Measurements from ENCODE around the gene TMEM266.

Gene TMEM266

GRCh38 chr15:76197703-76198455, 138.1 kb downstream of the TMEM266 start:
- H3K36me3 ChIP-seq (replicated peaks; ENCODE audit: insufficient read depth, low read length): no peaks in the 10 kb centered on the region
- TF ChIP-seq, protein P1, sequence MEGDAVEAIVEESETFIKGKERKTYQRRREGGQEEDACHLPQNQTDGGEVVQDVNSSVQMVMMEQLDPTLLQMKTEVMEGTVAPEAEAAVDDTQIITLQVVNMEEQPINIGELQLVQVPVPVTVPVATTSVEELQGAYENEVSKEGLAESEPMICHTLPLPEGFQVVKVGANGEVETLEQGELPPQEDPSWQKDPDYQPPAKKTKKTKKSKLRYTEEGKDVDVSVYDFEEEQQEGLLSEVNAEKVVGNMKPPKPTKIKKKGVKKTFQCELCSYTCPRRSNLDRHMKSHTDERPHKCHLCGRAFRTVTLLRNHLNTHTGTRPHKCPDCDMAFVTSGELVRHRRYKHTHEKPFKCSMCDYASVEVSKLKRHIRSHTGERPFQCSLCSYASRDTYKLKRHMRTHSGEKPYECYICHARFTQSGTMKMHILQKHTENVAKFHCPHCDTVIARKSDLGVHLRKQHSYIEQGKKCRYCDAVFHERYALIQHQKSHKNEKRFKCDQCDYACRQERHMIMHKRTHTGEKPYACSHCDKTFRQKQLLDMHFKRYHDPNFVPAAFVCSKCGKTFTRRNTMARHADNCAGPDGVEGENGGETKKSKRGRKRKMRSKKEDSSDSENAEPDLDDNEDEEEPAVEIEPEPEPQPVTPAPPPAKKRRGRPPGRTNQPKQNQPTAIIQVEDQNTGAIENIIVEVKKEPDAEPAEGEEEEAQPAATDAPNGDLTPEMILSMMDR (IDR thresholded peaks at IDR 0.05; ENCODE audit: low read length): no peak
- no peak for TF ChIP-seq EZH2 (optimal IDR thresholded peaks at IDR 0.05; ENCODE audit: low read depth, low read length)
- TF ChIP-seq EZH2phosphoT487 (IDR thresholded peaks at IDR 0.05; ENCODE audit: low read length): no peak
- DNase-seq: no peak
- H3K9me3 ChIP-seq (replicated peaks; ENCODE audit: insufficient read depth, low read length): no peaks in the 10 kb centered on the region
- H3K4me2 ChIP-seq (ENCODE audit: low read depth, low read length): no peak overlapping the region
- H3K27ac ChIP-seq (ENCODE audit: low read length): no peak overlapping the region
- no peaks in the 10 kb centered on the region for H3K27me3 ChIP-seq (replicated peaks; ENCODE audit: insufficient read depth, low read length)
- no peak overlapping the region for H3K4me3 ChIP-seq (ENCODE audit: low read length)
- no peaks in the 10 kb centered on the region for H3K79me2 ChIP-seq (ENCODE audit: low read length)
- no peaks in the 10 kb centered on the region for H4K20me1 ChIP-seq (ENCODE audit: insufficient read depth, low read length)
- H3K9ac ChIP-seq (ENCODE audit: low read length): no peak overlapping the region
- H2AFZ ChIP-seq (ENCODE audit: low read length): no peak overlapping the region
- no peaks in the 10 kb centered on the region for H3K4me1 ChIP-seq (ENCODE audit: low read length)
- H3F3A ChIP-seq (ENCODE audit: insufficient read depth, low read length): no peaks in the 10 kb centered on the region
- H3K9me2 ChIP-seq (replicated peaks; ENCODE audit: insufficient read depth, low read length): no peaks in the 10 kb centered on the region

- Histone ChIP-seq H3K27ac (ENCODE audit: low read length) (no peak overlapping the region), H3K4me2 (ENCODE audit: low read depth, low read length) (no peak overlapping the region), H3K4me1 (ENCODE audit: low read length) (no peaks in the 10 kb centered on the region)
Measured at GRCh38 chr15:76198456-76199105, 138.8 kb downstream of the TMEM266 start.

GRCh38 chr15:76199106-76200082, 139.6 kb downstream of the TMEM266 start:
- Histone ChIP-seq H3K4me2 (ENCODE audit: low read depth, low read length) (no peak overlapping the region), H3K4me3 (ENCODE audit: low read length) (no peak overlapping the region), H3K9me2 (replicated peaks; ENCODE audit: insufficient read depth, low read length) (no peaks in the 10 kb centered on the region), H3K36me3 (replicated peaks; ENCODE audit: insufficient read depth, low read length) (no peaks in the 10 kb centered on the region), H3K9me3 (replicated peaks; ENCODE audit: insufficient read depth, low read length) (no peaks in the 10 kb centered on the region), H3K4me1 (ENCODE audit: low read length) (no peaks in the 10 kb centered on the region), H3K79me2 (ENCODE audit: low read length) (no peaks in the 10 kb centered on the region), H3K27me3 (replicated peaks; ENCODE audit: insufficient read depth, low read length) (no peaks in the 10 kb centered on the region), H2AFZ (ENCODE audit: low read length) (no peak overlapping the region), H3K27ac (ENCODE audit: low read length) (no peak overlapping the region), H3F3A (ENCODE audit: insufficient read depth, low read length) (no peaks in the 10 kb centered on the region), H4K20me1 (ENCODE audit: insufficient read depth, low read length) (no peaks in the 10 kb centered on the region), H3K9ac (ENCODE audit: low read length) (no peak overlapping the region)
- no peak for DNase-seq
- TF ChIP-seq, protein P1 (IDR thresholded peaks at IDR 0.05; ENCODE audit: low read length): no peak
- TF ChIP-seq EZH2phosphoT487 (IDR thresholded peaks at IDR 0.05; ENCODE audit: low read length): no peak
- TF ChIP-seq EZH2 (optimal IDR thresholded peaks at IDR 0.05; ENCODE audit: low read depth, low read length): no peak

More at GRCh38 chr15:76198456-76199105, 138.8 kb downstream of the TMEM266 start:
- no peak overlapping the region for H3K9ac ChIP-seq (ENCODE audit: low read length)
- H2AFZ ChIP-seq (ENCODE audit: low read length): no peak overlapping the region
- no peaks in the 10 kb centered on the region for H3K9me3 ChIP-seq (replicated peaks; ENCODE audit: insufficient read depth, low read length)
- no peaks in the 10 kb centered on the region for H3K79me2 ChIP-seq (ENCODE audit: low read length)
- TF ChIP-seq, protein P1 (IDR thresholded peaks at IDR 0.05; ENCODE audit: low read length): no peak
- TF ChIP-seq EZH2 (optimal IDR thresholded peaks at IDR 0.05; ENCODE audit: low read depth, low read length) (no peak), EZH2phosphoT487 (IDR thresholded peaks at IDR 0.05; ENCODE audit: low read length) (no peak)
- no peaks in the 10 kb centered on the region for H3K27me3 ChIP-seq (replicated peaks; ENCODE audit: insufficient read depth, low read length)
- H3K4me3 ChIP-seq (ENCODE audit: low read length): no peak overlapping the region
- H4K20me1 ChIP-seq (ENCODE audit: insufficient read depth, low read length): no peaks in the 10 kb centered on the region
- no peaks in the 10 kb centered on the region for H3K36me3 ChIP-seq (replicated peaks; ENCODE audit: insufficient read depth, low read length)
- no peak for DNase-seq
- no peaks in the 10 kb centered on the region for H3K9me2 ChIP-seq (replicated peaks; ENCODE audit: insufficient read depth, low read length)
- H3F3A ChIP-seq (ENCODE audit: insufficient read depth, low read length): no peaks in the 10 kb centered on the region

All from MM.1S (cell line).